Astrocyte of the spinal cord (primary cell): ENCODE data around the gene SATB1.

Experiments
- DNase-seq: peaks from one replicate; pipeline ENCODE4 v3.0.0; 2011; ENCODE audit warnings: low read depth, low spot score
- H3K4me3 ChIP-seq: 2 replicates; pipeline ENCODE4 v1.5.1; 2011; ENCODE audit warnings: low read depth, mild to moderate bottlenecking, low read length, moderate library complexity
- in situ Hi-C: cut with HindIII; loops from 2 replicates; pipeline ENCODE4 v1.10.0; 2017; ENCODE audit warnings: low sequenced_read_pairs
- TF ChIP-seq, protein P1 (sequence below): IDR thresholded peaks from 2 replicates; pipeline ENCODE4 v1.5.1; 2012; ENCODE audit warnings: low read depth, mild to moderate bottlenecking, low read length, inconsistent platforms

Gene SATB1

DNA sequence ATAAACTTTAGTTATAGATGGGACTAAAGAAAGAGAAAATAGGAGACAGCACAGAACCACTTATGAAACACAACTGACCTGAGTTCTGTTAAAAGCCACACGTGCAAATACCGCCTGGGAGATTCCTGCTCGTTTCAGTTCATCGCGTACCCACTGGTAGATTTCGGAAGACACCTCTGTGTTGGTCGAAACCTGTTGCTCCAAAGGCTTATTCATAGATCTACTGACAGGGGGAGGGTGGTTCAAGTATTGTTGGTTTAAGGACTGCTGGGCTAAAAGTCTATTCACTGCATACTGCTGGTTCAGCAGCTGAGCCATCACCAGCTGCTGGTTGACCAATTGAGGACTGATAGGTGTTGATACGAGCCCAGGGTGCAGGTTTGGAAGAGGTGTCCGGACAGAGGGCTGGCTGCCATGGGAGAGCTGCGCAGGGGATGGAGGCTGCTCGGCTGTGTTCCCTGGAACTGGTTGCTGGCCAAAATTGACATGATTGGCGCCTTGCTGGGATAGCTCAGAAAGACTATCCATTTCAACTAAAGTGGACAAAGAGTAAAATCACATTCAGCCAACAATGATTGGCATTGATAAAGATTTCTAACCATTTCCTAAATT lies 30.6 kb downstream of the SATB1 start:
- TF ChIP-seq, protein P1, sequence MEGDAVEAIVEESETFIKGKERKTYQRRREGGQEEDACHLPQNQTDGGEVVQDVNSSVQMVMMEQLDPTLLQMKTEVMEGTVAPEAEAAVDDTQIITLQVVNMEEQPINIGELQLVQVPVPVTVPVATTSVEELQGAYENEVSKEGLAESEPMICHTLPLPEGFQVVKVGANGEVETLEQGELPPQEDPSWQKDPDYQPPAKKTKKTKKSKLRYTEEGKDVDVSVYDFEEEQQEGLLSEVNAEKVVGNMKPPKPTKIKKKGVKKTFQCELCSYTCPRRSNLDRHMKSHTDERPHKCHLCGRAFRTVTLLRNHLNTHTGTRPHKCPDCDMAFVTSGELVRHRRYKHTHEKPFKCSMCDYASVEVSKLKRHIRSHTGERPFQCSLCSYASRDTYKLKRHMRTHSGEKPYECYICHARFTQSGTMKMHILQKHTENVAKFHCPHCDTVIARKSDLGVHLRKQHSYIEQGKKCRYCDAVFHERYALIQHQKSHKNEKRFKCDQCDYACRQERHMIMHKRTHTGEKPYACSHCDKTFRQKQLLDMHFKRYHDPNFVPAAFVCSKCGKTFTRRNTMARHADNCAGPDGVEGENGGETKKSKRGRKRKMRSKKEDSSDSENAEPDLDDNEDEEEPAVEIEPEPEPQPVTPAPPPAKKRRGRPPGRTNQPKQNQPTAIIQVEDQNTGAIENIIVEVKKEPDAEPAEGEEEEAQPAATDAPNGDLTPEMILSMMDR: no peak
- in situ Hi-C loops: no loop called here
- no peak for DNase-seq
- no peak overlapping the region for H3K4me3 ChIP-seq

DNA sequence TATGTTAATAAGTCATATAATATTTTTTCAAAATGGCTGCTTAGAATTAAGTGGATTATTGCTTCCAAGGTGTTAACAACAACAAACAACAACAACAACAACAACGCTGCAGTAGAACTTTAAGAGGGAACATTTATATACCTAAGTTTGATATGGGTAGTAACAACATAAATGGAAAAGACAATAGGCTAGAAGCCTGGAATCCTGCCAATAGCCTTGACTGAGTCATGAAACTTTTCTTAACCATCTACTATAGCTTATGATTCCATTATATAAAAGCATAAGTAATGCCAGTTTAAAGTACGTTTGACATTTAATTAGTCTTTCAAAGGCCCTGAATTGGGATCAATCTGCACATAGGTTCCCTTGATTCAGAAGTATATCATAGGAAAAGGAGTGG lies 31.2 kb downstream of the SATB1 start:
- in situ Hi-C loops: no loop called here
- peak; percentile 33 for DNase-seq
- TF ChIP-seq, protein P1: no peak
- no peak overlapping the region for H3K4me3 ChIP-seq

DNA sequence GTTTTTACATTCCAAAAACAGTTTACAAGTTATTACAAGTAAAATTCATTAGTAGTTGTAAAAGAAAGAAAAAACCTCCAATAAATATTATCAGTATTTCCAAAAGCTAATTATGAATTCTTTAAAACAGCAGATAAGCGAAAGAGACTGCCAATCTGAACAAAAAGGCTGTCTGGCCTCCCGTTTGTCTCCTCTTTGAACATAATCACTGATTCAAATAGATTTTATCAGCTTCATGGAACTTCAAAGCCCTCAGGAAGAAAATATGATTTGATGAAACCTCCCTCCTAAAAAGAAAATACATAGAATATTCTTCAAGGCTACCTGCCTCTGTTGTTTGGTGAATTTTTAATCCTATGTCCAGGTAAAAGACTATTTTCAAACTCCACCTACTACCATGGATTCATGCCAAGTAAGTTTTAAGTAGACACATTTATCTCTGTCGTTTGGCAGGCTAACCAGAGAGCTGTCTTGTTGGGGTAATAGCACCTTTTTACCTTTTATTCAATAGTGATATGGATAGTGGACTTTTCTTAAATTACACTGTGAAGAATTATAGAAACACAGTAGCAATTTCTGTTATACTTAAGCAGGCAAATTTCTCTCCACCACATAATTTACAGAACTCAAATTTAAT lies 35.0 kb downstream of the SATB1 start:
- TF ChIP-seq, protein P1: no peak

DNA sequence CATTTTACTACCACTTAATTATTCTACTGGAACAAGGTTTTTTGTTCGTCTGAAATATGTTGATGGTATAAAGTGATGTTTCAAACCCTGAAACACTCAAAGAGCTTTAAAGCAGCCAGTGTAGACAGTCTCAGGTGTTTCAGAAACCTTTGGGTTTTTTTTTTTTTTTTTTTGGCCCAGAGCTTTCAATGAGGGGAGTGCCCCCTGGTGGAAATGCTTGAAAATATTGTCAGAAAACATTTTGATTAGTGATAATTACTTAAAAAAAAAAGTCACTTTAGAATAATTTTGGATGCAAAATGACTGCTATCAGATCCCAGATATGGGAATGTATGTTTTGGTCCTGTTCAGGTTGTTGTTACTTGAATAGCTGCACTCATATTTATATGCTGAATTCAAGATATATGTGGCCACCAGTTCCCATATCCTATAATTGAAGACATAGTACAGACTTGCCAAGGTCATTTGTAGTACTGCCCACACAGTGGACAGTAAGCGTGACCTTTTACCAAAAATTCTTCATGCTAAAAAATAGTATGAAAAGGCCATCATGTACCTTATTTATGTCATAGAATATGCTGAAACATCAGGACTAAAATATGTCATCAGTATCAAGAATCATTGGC lies 35.9 kb downstream of the SATB1 start:
- no peak overlapping the region for H3K4me3 ChIP-seq
- DNase-seq: peak; percentile 41
- in situ Hi-C loops: no loop called here
- TF ChIP-seq, protein P1: peak; percentile 62

More for the DNA sequence above, 35.0 kb downstream of the SATB1 start:
- in situ Hi-C loops: no loop called here
- H3K4me3 ChIP-seq: no peak overlapping the region
- DNase-seq: no peak

DNA sequence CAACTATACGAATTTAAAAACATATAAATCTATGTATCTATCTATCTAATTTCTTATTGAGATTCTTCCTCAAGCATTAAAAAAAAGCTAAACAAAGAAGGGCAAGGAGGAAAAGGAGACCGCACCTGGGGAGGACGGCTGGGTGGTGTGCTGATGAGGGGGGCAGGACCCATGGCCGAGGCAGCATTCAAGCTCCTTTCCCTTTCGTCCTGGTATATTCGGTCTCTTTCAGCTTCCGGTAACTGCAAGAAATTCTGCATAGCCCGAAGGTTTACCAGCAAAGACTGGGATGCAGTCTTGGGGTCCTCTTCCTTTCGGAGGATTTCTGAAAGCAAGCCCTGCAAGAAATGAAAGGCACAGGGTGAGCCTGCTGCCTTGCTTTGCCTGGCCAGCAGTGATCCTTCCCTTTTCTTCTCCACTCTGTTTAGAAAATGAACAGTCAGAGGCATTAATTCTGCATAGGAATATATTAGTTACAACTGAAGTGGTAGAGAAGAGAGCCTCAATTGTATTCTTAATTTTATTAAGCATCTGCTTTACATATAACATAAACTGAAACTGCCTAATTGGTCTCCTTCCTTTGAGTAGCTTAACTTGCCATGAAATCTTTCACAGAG lies 38.8 kb downstream of the SATB1 start:
- in situ Hi-C loops: no loop called here
- H3K4me3 ChIP-seq: no peak overlapping the region
- peak; percentile 5 for DNase-seq
- TF ChIP-seq, protein P1: no peak

DNA sequence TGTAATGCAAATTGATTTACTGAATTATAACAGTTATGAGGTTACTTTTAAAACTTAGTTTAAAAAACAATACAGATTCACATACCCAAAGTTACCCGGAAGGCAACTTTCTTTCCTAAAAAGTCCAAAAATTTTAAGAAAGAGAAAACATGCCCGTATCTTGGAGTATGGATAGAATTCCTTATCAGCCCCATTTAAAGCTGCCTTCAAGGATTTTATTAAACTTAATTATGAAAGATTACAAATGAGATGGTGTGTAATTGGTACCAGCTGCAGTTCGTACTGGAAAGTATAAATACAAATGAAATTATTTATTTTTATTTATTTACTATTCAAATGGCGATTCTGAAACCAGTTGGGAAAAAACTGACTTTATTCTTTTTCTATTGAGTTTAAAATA lies 39.4 kb downstream of the SATB1 start:
- no peak for DNase-seq
- in situ Hi-C loops: no loop called here
- TF ChIP-seq, protein P1: no peak
- H3K4me3 ChIP-seq: no peak overlapping the region
